ENCODE measurements around the gene MSX2. TPM values are rescaled to one million over a fixed set of nuclear protein-coding genes. Genes with fewer than 3 reads are reported as not detected.

Gene MSX2
- total RNA-seq, 5 donors from 2014 or later (not counting 1 experiment from before 2014, with no cell fraction given): not detected

- 89% methylated on average over 5 of the region's 8 CpGs for WGBS (ENCODE audit: insufficient coverage)
- no peaks in the 10 kb centered on the region for H3K4me1 ChIP-seq (ENCODE audit: control insufficient read depth in 1 of 2, extremely low read depth in 1 of 2, insufficient read depth in 2 of 2, low read length in 2 of 2)
- Mint-ChIP-seq H3K27me3 (peaks cover 20 to 37% of the 10 kb centered on the region in 2 donors), H3K27ac (no peak overlapping the region), H3K4me1 (peaks cover 0 to 8% (median 4%) of the 10 kb centered on the region in 3 donors), H3K36me3 (no peaks in the 10 kb centered on the region), H3K4me3 (no peak overlapping the region), H3K9me3 (no peaks in the 10 kb centered on the region)
- no peaks in the 10 kb centered on the region for H3K9me3 ChIP-seq
- ATAC-seq (replicated peaks in 1 of 4): no peak
- DNase-seq: no peak
- no peak overlapping the region for H3K27ac ChIP-seq (ENCODE audit: low read length)
- no peaks in the 10 kb centered on the region for H3K36me3 ChIP-seq (ENCODE audit: control insufficient read depth in 2 of 2, extremely low read depth in 1 of 2, insufficient read depth in 1 of 2, low read length in 1 of 2)
- CTCF ChIA-PET: no interaction called here
- H3K4me3 ChIP-seq (ENCODE audit: control insufficient read depth in 1 of 2, extremely low read depth in 1 of 2, low read length in 1 of 2): no peak overlapping the region
- H3K27me3 ChIP-seq (replicated peaks in 1 of 2; ENCODE audit: control insufficient read depth in 2 of 2, extremely low read depth in 1 of 2, insufficient read depth in 2 of 2, low read length in 1 of 2): peaks cover 0 to 40% of the 10 kb centered on the region in 2 experiments
- POLR2A ChIA-PET: no interaction called here
These were observed 26.2 kb upstream of the MSX2 start for GRCh38 chr5:174698156-174698555.

DNA sequence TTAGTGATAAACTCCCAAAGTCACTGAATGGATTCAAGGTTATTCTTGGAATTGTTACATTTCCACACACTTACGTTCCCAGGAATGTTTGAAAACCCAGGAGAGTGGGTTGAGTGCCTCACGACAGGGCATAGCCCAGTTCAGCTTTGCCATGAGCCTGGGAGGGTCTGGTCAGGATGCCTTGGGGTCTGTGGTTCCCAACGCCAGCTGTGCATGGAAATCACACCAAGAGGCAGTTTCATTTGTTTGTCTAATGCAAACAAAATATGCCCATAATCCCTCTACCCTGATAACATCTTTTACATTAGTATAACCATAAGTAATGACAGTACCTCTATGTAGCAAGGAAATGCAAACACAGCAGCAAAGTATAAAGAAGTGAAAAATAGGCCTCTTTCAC is 25.3 kb upstream of the MSX2 start:
- POLR2A ChIA-PET: no interaction called here
- Histone ChIP-seq H3K4me3 (ENCODE audit: control insufficient read depth in 1 of 2, extremely low read depth in 1 of 2, low read length in 1 of 2) (no peak overlapping the region), H3K9me3 (no peaks in the 10 kb centered on the region), H3K4me1 (ENCODE audit: control insufficient read depth in 1 of 2, extremely low read depth in 1 of 2, insufficient read depth in 2 of 2, low read length in 2 of 2) (no peaks in the 10 kb centered on the region), H3K27me3 (replicated peaks in 1 of 2; ENCODE audit: control insufficient read depth in 2 of 2, extremely low read depth in 1 of 2, insufficient read depth in 2 of 2, low read length in 1 of 2) (peaks cover 0 to 35% of the 10 kb centered on the region in 2 experiments), H3K27ac (ENCODE audit: low read length) (no peak overlapping the region), H3K36me3 (ENCODE audit: control insufficient read depth in 2 of 2, extremely low read depth in 1 of 2, insufficient read depth in 1 of 2, low read length in 1 of 2) (no peaks in the 10 kb centered on the region)
- Mint-ChIP-seq H3K4me1 (peaks cover 0 to 2% (median 0%) of the 10 kb centered on the region in 3 donors), H3K27me3 (peaks cover 15 to 31% of the 10 kb centered on the region in 2 donors), H3K4me3 (no peak overlapping the region), H3K36me3 (no peaks in the 10 kb centered on the region), H3K9me3 (no peaks in the 10 kb centered on the region), H3K27ac (no peak overlapping the region)
- ATAC-seq (replicated peaks in 1 of 4) (no peak), DNase-seq (no peak)
- CTCF ChIA-PET: interaction anchor here in 1 of 2 donors (0.6 kb wide), 1 partner anchor 898 kb away, joined by 3 read pairs; no protein-coding TSS in a partner anchor
- no CpG with 5 or more reads among the region's 3 CpGs for WGBS (ENCODE audit: insufficient coverage)

DNA sequence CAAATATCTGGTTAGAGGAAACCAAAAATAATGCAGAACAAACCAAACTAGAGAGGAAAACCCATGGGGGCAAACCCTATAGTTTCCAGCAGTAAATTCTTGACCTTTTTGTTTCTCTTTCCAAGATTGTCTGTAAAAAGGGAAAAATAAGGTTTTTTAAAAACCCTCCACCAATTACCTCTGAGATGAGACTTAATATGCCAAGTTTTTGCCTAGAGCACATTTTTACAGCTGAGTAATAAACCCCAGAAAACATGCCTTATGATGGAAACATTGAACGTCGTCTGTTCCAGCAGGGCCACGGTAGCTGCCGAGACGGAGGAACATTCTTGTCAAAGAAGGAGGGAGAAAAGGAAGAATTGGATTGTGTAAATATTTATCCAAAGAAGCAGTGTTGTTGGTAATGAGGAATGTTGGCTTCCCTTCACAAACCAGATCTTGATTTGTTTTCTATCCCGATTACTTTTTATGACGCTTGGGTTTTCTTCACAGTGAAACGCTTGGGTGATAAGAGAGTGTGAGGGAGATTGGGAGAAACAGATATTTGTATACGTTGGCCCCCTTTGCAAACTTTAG is 17.3 kb upstream of the MSX2 start:
- H3K4me3 ChIP-seq (ENCODE audit: control insufficient read depth in 1 of 2, extremely low read depth in 1 of 2, low read length in 1 of 2): no peak overlapping the region
- ChIA-PET POLR2A (no interaction called here), CTCF (no interaction called here)
- no peaks in the 10 kb centered on the region for H3K4me1 Mint-ChIP-seq
- WGBS (ENCODE audit: insufficient coverage): 71% methylated on average over 1 of the region's 9 CpGs
- no peaks in the 10 kb centered on the region for H3K9me3 ChIP-seq
- H3K4me1 ChIP-seq (ENCODE audit: control insufficient read depth in 1 of 2, extremely low read depth in 1 of 2, insufficient read depth in 2 of 2, low read length in 2 of 2): no peaks in the 10 kb centered on the region
- no peak for ATAC-seq (replicated peaks in 1 of 4)
- no peaks in the 10 kb centered on the region for H3K36me3 Mint-ChIP-seq
- H3K27ac Mint-ChIP-seq: no peak overlapping the region
- no peak overlapping the region for H3K4me3 Mint-ChIP-seq
- no peak for DNase-seq
- no peaks in the 10 kb centered on the region for H3K9me3 Mint-ChIP-seq
- H3K27ac ChIP-seq (ENCODE audit: low read length): no peak overlapping the region
- no peaks in the 10 kb centered on the region for H3K36me3 ChIP-seq (ENCODE audit: control insufficient read depth in 2 of 2, extremely low read depth in 1 of 2, insufficient read depth in 1 of 2, low read length in 1 of 2)
- H3K27me3 Mint-ChIP-seq: peaks cover 10 to 13% of the 10 kb centered on the region in 2 donors
- peaks cover 2 to 15% of the 10 kb centered on the region in 2 experiments for H3K27me3 ChIP-seq (replicated peaks in 1 of 2; ENCODE audit: control insufficient read depth in 2 of 2, extremely low read depth in 1 of 2, insufficient read depth in 2 of 2, low read length in 1 of 2)

DNA sequence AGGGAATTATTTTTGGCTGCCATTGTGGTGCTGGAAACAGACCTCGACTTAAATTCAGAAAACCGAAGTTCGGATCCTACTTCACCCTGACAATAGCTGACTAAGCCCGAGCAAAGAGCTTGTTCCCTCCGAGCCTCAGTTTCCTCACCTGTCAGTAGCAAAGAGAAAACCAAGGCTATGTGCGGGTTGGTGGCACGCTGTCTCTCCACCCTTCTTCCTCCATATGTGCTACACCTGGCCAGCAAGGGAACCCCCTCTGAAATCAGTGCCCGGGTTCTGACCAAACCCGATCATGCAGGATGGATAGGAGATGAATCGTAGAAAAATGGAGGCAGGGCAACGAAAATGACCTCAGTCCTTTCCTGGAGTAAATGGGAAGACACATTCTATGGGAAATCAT is 16.7 kb upstream of the MSX2 start:
- ChIA-PET CTCF (no interaction called here), POLR2A (no interaction called here)
- H3K27me3 ChIP-seq (replicated peaks in 1 of 2; ENCODE audit: control insufficient read depth in 2 of 2, extremely low read depth in 1 of 2, insufficient read depth in 2 of 2, low read length in 1 of 2): peaks cover 2 to 15% of the 10 kb centered on the region in 2 experiments
- H3K27me3 Mint-ChIP-seq: peaks cover 10 to 16% of the 10 kb centered on the region in 2 donors
- ATAC-seq (replicated peaks in 1 of 4): no peak
- H3K9me3 Mint-ChIP-seq: no peaks in the 10 kb centered on the region
- no peaks in the 10 kb centered on the region for H3K4me1 Mint-ChIP-seq
- no peaks in the 10 kb centered on the region for H3K4me1 ChIP-seq (ENCODE audit: control insufficient read depth in 1 of 2, extremely low read depth in 1 of 2, insufficient read depth in 2 of 2, low read length in 2 of 2)
- no peak overlapping the region for H3K27ac ChIP-seq (ENCODE audit: low read length)
- no peaks in the 10 kb centered on the region for H3K36me3 Mint-ChIP-seq
- DNase-seq: no peak
- H3K27ac Mint-ChIP-seq: no peak overlapping the region
- no peaks in the 10 kb centered on the region for H3K36me3 ChIP-seq (ENCODE audit: control insufficient read depth in 2 of 2, extremely low read depth in 1 of 2, insufficient read depth in 1 of 2, low read length in 1 of 2)
- no peak overlapping the region for H3K4me3 Mint-ChIP-seq
- H3K4me3 ChIP-seq (ENCODE audit: control insufficient read depth in 1 of 2, extremely low read depth in 1 of 2, low read length in 1 of 2): no peak overlapping the region
- H3K9me3 ChIP-seq: no peaks in the 10 kb centered on the region
- 74% methylated on average over 7 of the region's 11 CpGs for WGBS (ENCODE audit: insufficient coverage)

DNA sequence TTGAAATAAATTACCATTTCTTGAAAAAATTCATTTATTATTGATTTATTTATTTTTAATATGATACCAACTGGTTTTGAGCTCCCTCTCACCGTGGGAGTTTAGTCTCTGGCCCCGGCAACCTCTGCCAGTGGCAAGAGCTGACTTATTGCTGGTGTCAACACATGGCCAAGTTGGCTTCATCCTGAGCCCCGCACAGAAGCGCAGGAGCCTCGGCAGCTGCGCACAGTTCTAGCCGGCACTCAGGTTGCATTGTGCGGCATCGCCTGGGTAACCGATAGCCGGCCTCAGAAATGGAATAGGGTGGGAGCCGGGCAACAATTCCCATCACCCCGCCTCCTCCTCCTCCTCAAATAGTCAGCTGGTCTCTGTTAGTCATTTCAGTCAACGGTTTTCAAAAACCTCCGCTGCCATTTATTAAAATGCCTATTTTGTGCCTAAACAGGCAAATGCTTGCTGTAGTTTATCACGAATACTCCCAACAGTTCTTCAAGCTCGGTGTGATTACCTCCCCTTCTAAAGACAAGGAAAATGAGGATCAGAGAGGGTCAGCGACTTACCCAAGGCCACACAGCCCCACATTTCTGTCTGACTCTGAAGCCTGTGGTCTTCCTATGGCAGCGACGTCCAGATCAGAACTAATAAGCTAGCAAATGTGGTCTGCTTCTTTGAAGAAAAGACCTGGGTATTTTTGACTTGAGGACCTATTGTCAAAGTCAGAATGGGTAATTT is 15.7 kb upstream of the MSX2 start:
- no peaks in the 10 kb centered on the region for H3K4me1 ChIP-seq (ENCODE audit: control insufficient read depth in 1 of 2, extremely low read depth in 1 of 2, insufficient read depth in 2 of 2, low read length in 2 of 2)
- peaks cover 13 to 19% of the 10 kb centered on the region in 2 donors for H3K27me3 Mint-ChIP-seq
- no peak for DNase-seq
- H3K36me3 Mint-ChIP-seq: no peaks in the 10 kb centered on the region
- H3K36me3 ChIP-seq (ENCODE audit: control insufficient read depth in 2 of 2, extremely low read depth in 1 of 2, insufficient read depth in 1 of 2, low read length in 1 of 2): no peaks in the 10 kb centered on the region
- H3K27ac ChIP-seq (ENCODE audit: low read length): no peak overlapping the region
- peaks cover 2 to 6% of the 10 kb centered on the region in 2 experiments for H3K27me3 ChIP-seq (replicated peaks in 1 of 2; ENCODE audit: control insufficient read depth in 2 of 2, extremely low read depth in 1 of 2, insufficient read depth in 2 of 2, low read length in 1 of 2)
- H3K9me3 ChIP-seq: no peaks in the 10 kb centered on the region
- 58% methylated on average over 5 of the region's 20 CpGs for WGBS (ENCODE audit: insufficient coverage)
- H3K9me3 Mint-ChIP-seq: no peaks in the 10 kb centered on the region
- H3K4me1 Mint-ChIP-seq: no peaks in the 10 kb centered on the region
- no peak overlapping the region for H3K4me3 ChIP-seq (ENCODE audit: control insufficient read depth in 1 of 2, extremely low read depth in 1 of 2, low read length in 1 of 2)
- ChIA-PET CTCF (no interaction called here), POLR2A (no interaction called here)
- no peak overlapping the region for H3K27ac Mint-ChIP-seq
- ATAC-seq (replicated peaks in 1 of 4): no peak
- H3K4me3 Mint-ChIP-seq: no peak overlapping the region

- CTCF ChIA-PET: no interaction called here
- H3K27me3 Mint-ChIP-seq: peaks cover 35 to 53% of the 10 kb centered on the region in 2 donors
- Histone ChIP-seq H3K9me3 (no peaks in the 10 kb centered on the region), H3K27me3 (replicated peaks in 1 of 2; ENCODE audit: control insufficient read depth in 2 of 2, extremely low read depth in 1 of 2, insufficient read depth in 2 of 2, low read length in 1 of 2) (peaks cover 12 to 28% of the 10 kb centered on the region in 2 experiments), H3K4me3 (ENCODE audit: control insufficient read depth in 1 of 2, extremely low read depth in 1 of 2, low read length in 1 of 2) (no peak overlapping the region), H3K36me3 (ENCODE audit: control insufficient read depth in 2 of 2, extremely low read depth in 1 of 2, insufficient read depth in 1 of 2, low read length in 1 of 2) (no peaks in the 10 kb centered on the region), H3K27ac (ENCODE audit: low read length) (no peak overlapping the region), H3K4me1 (ENCODE audit: control insufficient read depth in 1 of 2, extremely low read depth in 1 of 2, insufficient read depth in 2 of 2, low read length in 2 of 2) (no peaks in the 10 kb centered on the region)
- H3K27ac Mint-ChIP-seq: no peak overlapping the region
- POLR2A ChIA-PET: no interaction called here
- no peak overlapping the region for H3K4me3 Mint-ChIP-seq
- no peaks in the 10 kb centered on the region for H3K4me1 Mint-ChIP-seq
- no peak for ATAC-seq (replicated peaks in 1 of 4)
- no peak for DNase-seq
- no peaks in the 10 kb centered on the region for H3K36me3 Mint-ChIP-seq
- H3K9me3 Mint-ChIP-seq: no peaks in the 10 kb centered on the region
These were observed 9.6 kb upstream of the MSX2 start for GRCh38 chr5:174714751-174715150.
